ENCODE results near the gene SLC25A29.

Gene SLC25A29

GRCh38 chr14:100278702-100279101 is 27.5 kb downstream of the SLC25A29 start:
- no peak for DNase-seq

DNA sequence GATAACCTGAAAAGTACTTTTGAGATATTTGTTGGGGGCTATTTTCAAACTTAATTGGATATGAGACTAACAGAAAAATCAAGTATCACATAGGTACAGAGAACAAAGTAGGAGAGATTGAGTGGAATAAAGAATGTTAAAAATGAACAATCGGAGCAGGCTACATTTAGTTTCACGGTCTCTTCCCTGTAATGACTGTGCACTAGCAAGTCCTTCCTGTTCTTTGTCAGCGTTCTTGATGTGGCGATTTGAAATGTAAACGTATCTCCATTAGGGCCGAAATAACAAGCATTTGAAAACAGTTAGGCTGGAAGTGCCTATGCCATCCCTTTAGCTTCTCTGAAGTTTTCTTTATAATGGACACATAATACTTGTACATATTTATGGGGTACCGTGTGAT is 31.0 kb downstream of the SLC25A29 start:
- DNase-seq: no peak

GRCh38 chr14:100274250-100274649 is 32.0 kb downstream of the SLC25A29 start:
- DNase-seq: no peak

- DNase-seq: peak; percentile 16
Measured at GRCh38 chr14:100271247-100271939, 34.9 kb downstream of the SLC25A29 start.

DNA sequence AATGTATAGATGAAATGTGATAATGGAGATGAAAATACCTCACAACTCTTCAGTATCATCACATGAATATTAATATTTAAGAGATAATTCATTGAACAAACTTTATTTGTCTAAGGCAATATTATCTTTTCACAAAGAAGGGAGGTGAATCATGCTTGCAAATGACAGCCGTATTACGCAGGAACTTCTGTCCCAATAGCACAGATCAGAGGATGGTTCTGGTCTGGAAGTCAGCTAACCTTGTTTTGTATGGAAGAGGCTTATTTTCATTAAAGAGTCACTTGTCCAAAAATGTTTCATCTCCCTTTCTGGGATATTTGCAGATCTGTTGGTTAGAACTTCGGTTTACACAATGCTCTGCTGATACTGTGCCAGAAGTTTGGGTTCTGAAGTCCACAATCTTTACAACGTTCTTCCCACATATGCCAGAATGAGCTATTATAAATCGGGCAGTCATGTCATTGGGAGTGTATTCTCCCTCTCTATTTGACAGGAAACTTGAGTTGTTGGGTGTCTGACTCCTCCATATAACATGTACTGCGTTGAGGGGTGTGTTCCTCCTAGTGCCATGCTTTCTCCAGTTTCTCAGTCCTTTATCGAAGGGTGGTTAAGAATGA is 37.5 kb downstream of the SLC25A29 start:
- DNase-seq: no peak

DNA sequence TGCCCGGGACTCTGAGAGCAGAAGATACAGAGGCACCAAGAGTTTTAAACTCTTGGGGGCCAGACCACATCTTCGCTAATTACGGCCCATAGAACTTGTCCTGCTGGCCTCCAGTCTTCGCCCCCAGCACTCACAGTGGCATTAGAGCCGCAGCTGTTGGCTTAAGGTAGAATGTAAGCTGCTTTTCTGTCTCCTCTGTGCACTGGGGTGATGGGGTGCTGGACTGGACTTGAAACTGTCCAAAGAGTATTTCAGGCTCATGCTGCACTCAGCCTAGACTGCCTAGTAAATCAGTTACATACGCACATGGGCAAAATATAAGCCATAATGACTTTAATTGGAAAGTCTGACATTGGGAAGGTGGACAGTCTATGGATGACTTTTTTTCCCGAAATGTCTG is 38.3 kb downstream of the SLC25A29 start:
- DNase-seq: no peak

DNA sequence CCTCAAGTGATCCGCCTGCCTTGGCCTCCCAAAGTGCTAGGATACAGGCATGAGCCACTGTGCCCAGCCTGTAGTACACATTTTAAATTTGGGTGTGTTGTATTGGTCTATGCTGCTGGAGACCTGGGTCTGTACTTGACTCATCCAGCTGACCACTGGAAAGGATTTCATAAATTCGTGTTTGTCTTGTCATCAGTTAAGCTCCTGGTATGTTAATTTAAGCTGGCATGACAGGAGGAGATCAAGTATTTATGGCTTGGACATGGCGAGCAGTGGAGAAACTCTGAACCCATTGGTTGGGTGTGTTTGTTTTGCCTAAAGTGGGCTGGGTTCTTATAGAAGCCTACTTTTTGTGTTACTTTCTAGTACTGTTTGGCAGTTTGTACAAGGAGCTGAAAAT is 43.1 kb downstream of the SLC25A29 start:
- DNase-seq: no peak

DNA sequence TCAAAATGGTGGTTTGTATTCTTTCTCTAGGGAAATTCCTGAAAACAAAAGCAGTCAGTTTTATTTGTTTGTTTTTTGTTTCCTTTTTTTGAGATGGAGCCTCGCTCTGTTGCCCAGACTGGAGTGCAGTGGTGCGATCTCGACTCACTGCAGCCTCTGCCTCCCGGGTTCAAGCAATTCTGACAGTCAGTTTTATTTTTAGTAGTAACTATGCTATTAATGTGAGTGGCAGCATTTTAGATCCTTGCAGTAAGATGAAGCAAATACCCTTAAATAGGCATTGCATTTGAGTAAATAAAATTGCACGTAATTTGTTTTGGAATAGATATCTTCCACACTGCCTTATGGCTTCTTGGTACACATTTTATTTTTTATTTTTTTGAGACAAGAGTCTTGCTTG is 43.7 kb downstream of the SLC25A29 start:
- no peak for DNase-seq

GRCh38 chr14:100261621-100262020 is 44.6 kb downstream of the SLC25A29 start:
- DNase-seq: no peak

GRCh38 chr14:100256339-100256895 is 49.8 kb downstream of the SLC25A29 start:
- no peak for DNase-seq

- no peak for DNase-seq
Measured at GRCh38 chr14:100252684-100253083, 53.6 kb downstream of the SLC25A29 start.

- DNase-seq: no peak
Measured at GRCh38 chr14:100250732-100251465, 55.3 kb downstream of the SLC25A29 start.

GRCh38 chr14:100246809-100247428 is 59.3 kb downstream of the SLC25A29 start:
- DNase-seq: peak; percentile 90

GRCh38 chr14:100243020-100243419 is 63.2 kb downstream of the SLC25A29 start:
- DNase-seq: no peak

DNA sequence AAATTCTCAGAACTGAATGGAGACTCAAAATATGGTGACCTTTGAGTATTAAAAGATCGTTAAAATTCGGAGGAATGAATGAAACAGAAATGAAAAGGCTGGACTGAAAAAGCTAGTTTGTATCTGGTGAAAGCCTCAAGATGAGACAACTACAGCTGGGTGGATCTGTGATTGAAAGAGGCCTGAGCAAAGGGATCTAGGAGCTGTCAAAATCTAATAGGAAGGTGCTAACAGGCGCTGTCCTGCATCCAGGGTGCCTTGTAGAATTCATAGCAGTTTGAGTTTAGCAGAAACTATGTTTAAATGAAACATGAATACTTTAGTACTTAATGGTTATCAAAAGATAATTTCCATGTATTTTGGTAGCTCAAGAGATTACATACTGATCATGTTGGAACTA is 65.0 kb downstream of the SLC25A29 start:
- DNase-seq: peak; percentile 15

Data from NCI-H82 (cell line).